ENCODE results near the gene CCDC85B. TPM values are rescaled to one million over a fixed set of nuclear protein-coding genes. Genes with fewer than 3 reads are reported as not detected.

The CCDC85B gene
- polyA plus RNA-seq, 10 donors = 9.2 to 24.8 (median 12.6) TPM

GRCh38 chr11:65867284-65868071 is 23.0 kb upstream of the CCDC85B start:
- no peak for DNase-seq

GRCh38 chr11:65868076-65868667 is 22.3 kb upstream of the CCDC85B start:
- DNase-seq = no peak

GRCh38 chr11:65868907-65869306 is 21.6 kb upstream of the CCDC85B start:
- no peak for DNase-seq

GRCh38 chr11:65869643-65870306 is 20.7 kb upstream of the CCDC85B start:
- no peak for DNase-seq

- no peak for DNase-seq
These were observed 20.2 kb upstream of the CCDC85B start for GRCh38 chr11:65870307-65870658.

GRCh38 chr11:65870706-65871681 is 19.5 kb upstream of the CCDC85B start:
- no peak for DNase-seq

- DNase-seq = peak in 1 of 3 donors; percentile 74
These were observed 18.5 kb upstream of the CCDC85B start for GRCh38 chr11:65871811-65872548.

- peak; percentile 50 to 87 (median 82) for DNase-seq
These were observed 17.7 kb upstream of the CCDC85B start, which contains the start of gene EFEMP2 for GRCh38 chr11:65872586-65873317. Gene EFEMP2, minus strand, starts transcription at chr11:65872800. Its CDS starts 446 bp downstream, at chr11:65872354.

- DNase-seq = peak; percentile 91 to 96 (median 94)
These were observed 16.9 kb upstream of the CCDC85B start for GRCh38 chr11:65873318-65874156.

- DNase-seq = no peak
These were observed 10.9 kb upstream of the CCDC85B start, which contains the start of gene CTSW for GRCh38 chr11:65879617-65880016. Gene CTSW, plus strand, starts transcription at chr11:65879837. Its CDS starts 18 bp downstream, at chr11:65879855.

GRCh38 chr11:65880027-65880426 is 10.4 kb upstream of the CCDC85B start:
- no peak for DNase-seq

- no peak for DNase-seq
These were observed 9.5 kb upstream of the CCDC85B start for GRCh38 chr11:65880844-65881421.

GRCh38 chr11:65882120-65883057 is 8.1 kb upstream of the CCDC85B start:
- DNase-seq = no peak

GRCh38 chr11:65883058-65883761 is 7.3 kb upstream of the CCDC85B start:
- DNase-seq = no peak

GRCh38 chr11:65883786-65884715 is 6.4 kb upstream of the CCDC85B start:
- DNase-seq = no peak

GRCh38 chr11:65884716-65885092 is 5.8 kb upstream of the CCDC85B start:
- DNase-seq = peak in 2 of 3 donors; percentile 74 to 81

All from muscle of back (tissue), 11 donors.